Astrocyte of the cerebellum (primary cell): ENCODE results near the gene ATXN7.

Source experiments
- DNase-seq: peaks from one replicate; pipeline ENCODE4 v3.0.0-alpha.2; 2011; ENCODE audit warnings: low read depth
- H3K4me3 ChIP-seq: 2 replicates; pipeline ENCODE4 v1.5.1; 2011; ENCODE audit warnings: mild to moderate bottlenecking, low read depth, low read length, moderate library complexity
- CTCF ChIP-seq: IDR thresholded peaks from 2 replicates; pipeline ENCODE4 v1.5.1; 2012; ENCODE audit warnings: low read length, low read depth, moderate library complexity, mild to moderate bottlenecking; ENCODE audit errors: missing control alignments
- in situ Hi-C: cut with HindIII; loops from 2 replicates; pipeline ENCODE4 v1.10.0; 2017; ENCODE audit warnings: low sequenced_read_pairs

Gene ATXN7

GRCh38 chr3:63909431-63909830 is 45.8 kb downstream of the ATXN7 start:
- in situ Hi-C loops: no loop called here
- no peak for DNase-seq
- no peak overlapping the region for H3K4me3 ChIP-seq
- no peak for TF ChIP-seq CTCF

- in situ Hi-C loops: no loop called here
These were observed 46.3 kb downstream of the ATXN7 start for GRCh38 chr3:63910001-63910400.

GRCh38 chr3:63910891-63911290 is 47.2 kb downstream of the ATXN7 start:
- no peak for DNase-seq
- peak overlapping the region; percentile 52 for H3K4me3 ChIP-seq
- in situ Hi-C loops: no loop called here

More at GRCh38 chr3:63910001-63910400, 46.3 kb downstream of the ATXN7 start:
- no peak for TF ChIP-seq CTCF
- no peak for DNase-seq
- H3K4me3 ChIP-seq: no peak overlapping the region

GRCh38 chr3:63911509-63911872 is 47.8 kb downstream of the ATXN7 start:
- peak overlapping the region; percentile 52 for H3K4me3 ChIP-seq
- in situ Hi-C loops: no loop called here
- no peak for TF ChIP-seq CTCF
- DNase-seq: no peak

More at GRCh38 chr3:63910891-63911290, 47.2 kb downstream of the ATXN7 start:
- no peak for TF ChIP-seq CTCF

GRCh38 chr3:63911873-63912767 is 48.5 kb downstream of the ATXN7 start, which contains the start of gene SCAANT1:
Gene SCAANT1 (minus strand): TSS chr3:63912383.
- peak within 1 kb of the TSS; percentile 52 for H3K4me3 ChIP-seq
- peak; percentile 82 for DNase-seq
- in situ Hi-C loops: no loop called here
- TF ChIP-seq CTCF: no peak

- peak; percentile 24 for DNase-seq
- peak overlapping the region; percentile 52 for H3K4me3 ChIP-seq
- in situ Hi-C loops: no loop called here
- TF ChIP-seq CTCF: no peak
These were observed 49.3 kb downstream of the ATXN7 start for GRCh38 chr3:63912768-63913588.
